B cell (primary cell): Measurements from ENCODE around the gene SHC3. TPM values are rescaled to one million over a fixed set of nuclear protein-coding genes. Genes with fewer than 3 reads are reported as not detected.

Source experiments
- ATAC-seq: fragments of 200-7000 bp; cut with Tn5 transposase; one replicate; pipeline ENCODE4 v1.10.0; 2021; ENCODE audit warnings: low read depth, mild to moderate bottlenecking, moderate number of reproducible peaks, moderate library complexity
- CTCF ChIA-PET: fragments of 350-600 bp; sonication (Branson Sonifier 250); formaldehyde crosslinking; loops from one replicate; lab custom pipeline; 2021; ENCODE audit warnings: antibody characterized with exemption, inconsistent platforms; lab: Charles Lee
- POLR2A ChIA-PET: fragments of 350-600 bp; sonication (Branson Sonifier 250); formaldehyde crosslinking; loops from one replicate; lab custom pipeline; 2021; ENCODE audit warnings: antibody characterized with exemption; lab: Charles Lee
- DNase-seq: peaks from one replicate; pipeline ENCODE4 v3.0.0; 2013
- H2AFZ ChIP-seq: 2 replicates; pipeline ENCODE4 v1.6.1; 2012; ENCODE audit warnings: mild to moderate bottlenecking, low read depth, low read length; ENCODE audit not compliant: insufficient read depth, poor library complexity, severe bottlenecking
- H3K27ac ChIP-seq, 2 donors: 1 replicate in 1 of 2; 2 replicates in 1 of 2; pipeline ENCODE4 v1.5.1; 2012 to 2013; ENCODE audit warnings: low read length in 2 of 2, mild to moderate bottlenecking in 2 of 2, moderate library complexity in 1 of 2
- H3K27me3 ChIP-seq, 4 experiments: fragments of 200-600 bp in 1 of 4; sonication (generic) in 1 of 4; replicated peaks in 1 of 4; 1 replicate in 2 of 4; 2 replicates in 2 of 4; pipeline versions ENCODE4 v1.6.1 to v1.7.0; 2013 to 2016; ENCODE audit warnings: low read length in 3 of 4, mild to moderate bottlenecking in 2 of 4, mixed read lengths in 1 of 4, moderate library complexity in 1 of 4; ENCODE audit not compliant: insufficient read depth in 4 of 4, control insufficient read depth in 3 of 4; ENCODE audit errors: control extremely low read depth in 1 of 4
- H3K36me3 ChIP-seq, 2 experiments: replicated peaks in 1 of 2; 1 replicate in 1 of 2; 2 replicates in 1 of 2; pipeline versions ENCODE4 v1.6.1 to v1.7.1; 2013; ENCODE audit warnings: low read length in 1 of 2; ENCODE audit not compliant: insufficient read depth in 2 of 2, control insufficient read depth in 1 of 2; ENCODE audit errors: control extremely low read depth in 1 of 2, extremely low read depth in 1 of 2
- H3K4me1 ChIP-seq, 2 donors: fragments of 200-600 bp in 1 of 2; sonication (generic) in 1 of 2; 1 replicate in 1 of 2; 2 replicates in 1 of 2; pipeline versions ENCODE4 v1.5.1 to v1.6.1; 2013 to 2017; ENCODE audit warnings: low read length in 2 of 2; ENCODE audit not compliant: control insufficient read depth in 2 of 2, insufficient read depth in 2 of 2
- H3K4me2 ChIP-seq: replicated peaks from 2 replicates; pipeline ENCODE3; 2012; ENCODE audit warnings: mild to moderate bottlenecking, low read depth, low read length; ENCODE audit not compliant: poor library complexity, severe bottlenecking
- H3K4me3 ChIP-seq, 5 experiments: fragments of 200-600 bp in 1 of 5; sonication (generic) in 1 of 5; 1 replicate in 3 of 5; 2 replicates in 2 of 5; pipeline versions ENCODE4 v1.5.1 to v1.7.0; 2011 to 2016; ENCODE audit warnings: low read length in 4 of 5, mild to moderate bottlenecking in 4 of 5, low read depth in 2 of 5, control low read depth in 1 of 5, moderate library complexity in 1 of 5; ENCODE audit not compliant: insufficient read depth in 1 of 5; ENCODE audit errors: control extremely low read depth in 1 of 5, extremely low read depth in 1 of 5
- H3K79me2 ChIP-seq: fragments of 200-600 bp; sonication (generic); one replicate; pipeline ENCODE4 v1.6.0; 2016; ENCODE audit warnings: low read length; ENCODE audit not compliant: control insufficient read depth, insufficient read depth
- H3K9ac ChIP-seq: fragments of 200-600 bp; sonication (generic); 2 replicates; pipeline ENCODE4 v1.6.1; 2017; ENCODE audit warnings: mild to moderate bottlenecking, low read length, moderate library complexity
- H3K9me3 ChIP-seq, 3 donors: one replicate each; pipeline versions ENCODE4 v1.6.1 to v1.7.1; 2013; ENCODE audit warnings: low read length in 2 of 3; ENCODE audit not compliant: control insufficient read depth in 2 of 3, insufficient read depth in 1 of 3; ENCODE audit errors: control extremely low read depth in 1 of 3
- H4K20me1 ChIP-seq: 2 replicates; pipeline ENCODE4 v1.6.0; 2012; ENCODE audit warnings: mild to moderate bottlenecking, low read length; ENCODE audit not compliant: insufficient read depth, control insufficient read depth, poor library complexity, severe bottlenecking
- H3K27ac Mint-ChIP-seq: one replicate; pipeline ENCODE4 v1.8.0; 2021; ENCODE audit warnings: mixed read lengths
- H3K27me3 Mint-ChIP-seq: one replicate; pipeline ENCODE4 v1.8.0; 2021; ENCODE audit warnings: mixed read lengths
- H3K4me1 Mint-ChIP-seq: one replicate; pipeline ENCODE4 v1.8.0; 2021; ENCODE audit warnings: mixed read lengths
- H3K4me3 Mint-ChIP-seq: one replicate; pipeline ENCODE4 v1.8.0; 2021; ENCODE audit warnings: mixed read lengths
- H3K9me3 Mint-ChIP-seq: one replicate; pipeline ENCODE4 v1.8.0; 2022; ENCODE audit warnings: mixed read lengths; ENCODE audit not compliant: insufficient read depth
- CTCF ChIP-seq: fragments of 200-600 bp; IDR thresholded peaks from one replicate; pipeline ENCODE4 v1.8.0; 2022; ENCODE audit warnings: antibody characterized with exemption, mild to moderate bottlenecking
- EZH2 ChIP-seq: IDR thresholded peaks from 2 replicates; pipeline ENCODE4 v1.6.1; 2012; ENCODE audit warnings: borderline replicate concordance, low read depth, mild to moderate bottlenecking, moderate library complexity, low read length; ENCODE audit not compliant: insufficient read depth, poor library complexity, severe bottlenecking
- WGBS: methylation state at CpG from one replicate; pipeline ENCODE4 v1.1.5; 2013; ENCODE audit warnings: missing lambda C conversion rate; ENCODE audit not compliant: insufficient coverage; 5-methylcytosine and 5-hydroxymethylcytosine counted together
- intact Hi-C: fragments of 100-400 bp; cut with micrococcal nuclease; formaldehyde crosslinking; loops from one replicate; pipeline ENCODE4 v1.10.0; 2022
- polyA plus RNA-seq: library from polyadenylated mRNA; depleted of rRNA; stranded (reverse); fragments of >200 nt; gene quantifications from 2 replicates; pipeline ENCODE4 v1.2.3, GENCODE V29; 2012
- total RNA-seq, 2 donors: library from RNA; stranded (reverse); fragments of 120-200 nt in 1 of 2; gene quantifications; 1 replicate in 1 of 2; 2 replicates in 1 of 2; pipeline versions ENCODE4 v1.2.3 to v1.2.4, GENCODE V29; 2013 to 2022

The SHC3 gene
- total and polyA plus RNA-seq, 2 donors (not counting 1 experiment from before 2014, with no cell fraction given): 0.03 TPM; not detected in 1

GRCh38 chr9:89161221-89161620 is 17.4 kb downstream of the SHC3 start:
- Mint-ChIP-seq H3K27me3 (peaks cover 43% of the 10 kb centered on the region), H3K4me3 (no peak overlapping the region), H3K9me3 (no peaks in the 10 kb centered on the region), H3K4me1 (no peaks in the 10 kb centered on the region), H3K27ac (no peak overlapping the region)
- Histone ChIP-seq H3K27me3 (peaks cover 0 to 7% (median 2%) of the 10 kb centered on the region in 4 experiments), H2AFZ (no peak overlapping the region), H3K9ac (no peak overlapping the region), H3K4me1 (no peaks in the 10 kb centered on the region), H4K20me1 (no peaks in the 10 kb centered on the region), H3K27ac (no peak overlapping the region), H3K4me3 (no peak overlapping the region), H3K36me3 (no peaks in the 10 kb centered on the region), H3K79me2 (no peaks in the 10 kb centered on the region), H3K9me3 (no peaks in the 10 kb centered on the region), H3K4me2 (no peak overlapping the region)
- ChIA-PET POLR2A (no interaction called here), CTCF (no interaction called here)
- ATAC-seq (no peak), DNase-seq (no peak)
- WGBS: 89% methylated on average over 6 of the region's 8 CpGs
- intact Hi-C loops: no loop called here
- TF ChIP-seq CTCF (no peak), EZH2 (no peak)

- WGBS: 82% methylated on average over 5 of the region's 5 CpGs
- H3K79me2 ChIP-seq: no peaks in the 10 kb centered on the region
- Mint-ChIP-seq H3K4me1 (no peaks in the 10 kb centered on the region), H3K27me3 (peaks cover 45% of the 10 kb centered on the region), H3K9me3 (no peaks in the 10 kb centered on the region), H3K27ac (no peak overlapping the region), H3K4me3 (no peak overlapping the region)
- no peak overlapping the region for H3K27ac ChIP-seq
- no peak for TF ChIP-seq CTCF
- TF ChIP-seq EZH2: no peak
- intact Hi-C loops: no loop called here
- H3K9me3 ChIP-seq: no peaks in the 10 kb centered on the region
- H4K20me1 ChIP-seq: no peaks in the 10 kb centered on the region
- no peak for DNase-seq
- H3K4me1 ChIP-seq: no peaks in the 10 kb centered on the region
- no peak overlapping the region for H3K4me3 ChIP-seq
- ATAC-seq: no peak
- H3K27me3 ChIP-seq: peaks cover 0 to 6% (median 2%) of the 10 kb centered on the region in 4 experiments
- H3K9ac ChIP-seq: no peak overlapping the region
- ChIA-PET POLR2A (no interaction called here), CTCF (no interaction called here)
- H3K36me3 ChIP-seq: no peaks in the 10 kb centered on the region
- H2AFZ ChIP-seq: no peak overlapping the region
- no peak overlapping the region for H3K4me2 ChIP-seq
Measured at GRCh38 chr9:89160806-89161205, 17.8 kb downstream of the SHC3 start.
